ENCODE measurements around the gene SEC22C. TPM values are rescaled to one million over a fixed set of nuclear protein-coding genes. Genes with fewer than 3 reads are reported as not detected.
A peak's percentile ranks its signal among the peaks of the same experiment; 100 is the strongest.

Gene SEC22C
- total and polyA plus RNA-seq, 2 experiments from 2014 or later: 21.9 to 48.3 TPM

DNA sequence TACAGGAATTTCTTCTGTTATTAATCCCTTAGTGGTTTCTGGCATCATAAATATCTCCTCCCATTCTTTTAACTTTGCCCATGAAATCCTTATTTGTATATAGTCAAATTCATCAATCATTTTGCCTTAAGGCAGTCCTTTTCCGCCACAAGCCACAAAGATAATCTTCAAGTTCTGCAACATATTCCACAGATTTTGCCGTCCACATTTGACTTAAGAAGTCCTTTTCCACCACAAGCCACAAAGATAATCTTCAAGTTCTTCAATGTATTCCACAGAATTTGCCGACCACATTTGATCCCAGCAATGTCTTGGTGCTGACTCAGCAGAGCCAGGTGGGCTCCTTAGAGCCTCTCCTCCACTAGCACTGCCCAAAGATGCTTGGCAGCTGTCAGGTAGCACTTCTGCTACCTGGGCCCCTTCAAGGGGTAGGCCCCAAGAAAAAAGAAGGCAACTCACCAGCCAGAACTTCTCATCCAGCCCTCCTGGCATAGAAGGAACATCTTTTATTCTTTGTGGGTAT, 35.0 kb downstream of the SEC22C start (continued):
- TF ChIP-seq, protein P1, sequence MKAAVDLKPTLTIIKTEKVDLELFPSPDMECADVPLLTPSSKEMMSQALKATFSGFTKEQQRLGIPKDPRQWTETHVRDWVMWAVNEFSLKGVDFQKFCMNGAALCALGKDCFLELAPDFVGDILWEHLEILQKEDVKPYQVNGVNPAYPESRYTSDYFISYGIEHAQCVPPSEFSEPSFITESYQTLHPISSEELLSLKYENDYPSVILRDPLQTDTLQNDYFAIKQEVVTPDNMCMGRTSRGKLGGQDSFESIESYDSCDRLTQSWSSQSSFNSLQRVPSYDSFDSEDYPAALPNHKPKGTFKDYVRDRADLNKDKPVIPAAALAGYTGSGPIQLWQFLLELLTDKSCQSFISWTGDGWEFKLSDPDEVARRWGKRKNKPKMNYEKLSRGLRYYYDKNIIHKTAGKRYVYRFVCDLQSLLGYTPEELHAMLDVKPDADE (IDR thresholded peaks at IDR 0.05): no peak
- TF ChIP-seq, protein P2, sequence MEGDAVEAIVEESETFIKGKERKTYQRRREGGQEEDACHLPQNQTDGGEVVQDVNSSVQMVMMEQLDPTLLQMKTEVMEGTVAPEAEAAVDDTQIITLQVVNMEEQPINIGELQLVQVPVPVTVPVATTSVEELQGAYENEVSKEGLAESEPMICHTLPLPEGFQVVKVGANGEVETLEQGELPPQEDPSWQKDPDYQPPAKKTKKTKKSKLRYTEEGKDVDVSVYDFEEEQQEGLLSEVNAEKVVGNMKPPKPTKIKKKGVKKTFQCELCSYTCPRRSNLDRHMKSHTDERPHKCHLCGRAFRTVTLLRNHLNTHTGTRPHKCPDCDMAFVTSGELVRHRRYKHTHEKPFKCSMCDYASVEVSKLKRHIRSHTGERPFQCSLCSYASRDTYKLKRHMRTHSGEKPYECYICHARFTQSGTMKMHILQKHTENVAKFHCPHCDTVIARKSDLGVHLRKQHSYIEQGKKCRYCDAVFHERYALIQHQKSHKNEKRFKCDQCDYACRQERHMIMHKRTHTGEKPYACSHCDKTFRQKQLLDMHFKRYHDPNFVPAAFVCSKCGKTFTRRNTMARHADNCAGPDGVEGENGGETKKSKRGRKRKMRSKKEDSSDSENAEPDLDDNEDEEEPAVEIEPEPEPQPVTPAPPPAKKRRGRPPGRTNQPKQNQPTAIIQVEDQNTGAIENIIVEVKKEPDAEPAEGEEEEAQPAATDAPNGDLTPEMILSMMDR (conservative IDR thresholded peaks at IDR 0.05; ENCODE audit: low read depth in 2 of 2): no peak
- TF ChIP-seq EZH2phosphoT487 (IDR thresholded peaks at IDR 0.05; ENCODE audit: unreplicated experiment): no peak
- TF ChIP-seq CREB1 (CRISPR knock-in tag; IDR thresholded peaks at IDR 0.05; ENCODE audit: low read depth): no peak
- TF ChIP-seq ZNF331 (CRISPR knock-in tag; IDR thresholded peaks at IDR 0.05; ENCODE audit: low read depth): no peak
- TF ChIP-seq STAT1 (IDR thresholded peaks at IDR 0.05; ENCODE audit: unreplicated experiment): no peak

DNA sequence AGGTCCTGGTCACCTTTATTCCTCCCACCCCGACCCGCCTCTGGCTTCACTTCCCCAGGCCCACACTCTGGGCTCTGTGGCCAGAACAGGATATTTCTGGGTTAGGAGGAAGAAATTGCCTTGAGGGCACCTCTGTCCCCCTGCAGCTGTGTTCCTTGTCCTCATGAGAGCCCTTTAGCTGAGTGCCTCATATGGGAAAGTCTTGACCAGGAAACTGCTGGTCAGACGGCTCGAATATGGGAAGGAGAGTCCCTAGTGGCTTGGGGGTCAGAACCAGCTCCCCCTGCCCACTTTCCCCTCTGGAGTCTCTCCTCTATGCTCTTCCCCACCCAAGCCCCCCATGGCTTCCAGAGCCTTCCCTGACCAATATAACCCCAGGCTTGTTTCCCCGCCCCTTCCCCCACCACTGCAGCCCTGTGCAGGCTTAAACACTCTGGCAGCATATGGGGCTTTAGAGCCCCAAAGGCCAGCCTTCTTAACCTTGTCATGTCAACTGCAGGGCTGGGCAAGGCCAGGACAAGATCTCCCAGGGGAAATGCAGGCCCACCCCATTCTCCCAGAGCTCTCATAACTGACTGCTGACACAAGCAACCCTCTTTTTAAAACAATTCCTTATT, 36.4 kb downstream of the SEC22C start:
- no peaks in the 10 kb centered on the region for H3K36me3 ChIP-seq (ENCODE audit: insufficient read depth)
- Mint-ChIP-seq H3K27me3 (ENCODE audit: insufficient read depth, low read depth, poor library complexity) (peaks cover 8% of the 10 kb centered on the region), H3K4me3 (no peak overlapping the region), H3K4me1 (peaks cover 11% of the 10 kb centered on the region; the same call in 2 of the 3 replicates), H3K27ac (no peak overlapping the region), H3K9me3 (no peaks in the 10 kb centered on the region; the same call in 2 of the 3 replicates), H3K36me3 (ENCODE audit: low read depth) (no peaks in the 10 kb centered on the region; the same call in 1 of the 3 replicates)
- H3K27ac ChIP-seq (ENCODE audit: low read depth): no peak overlapping the region
- H4K20me1 ChIP-seq (replicated peaks; ENCODE audit: insufficient read depth): no peaks in the 10 kb centered on the region; the same call in 1 of the 2 replicates
- ATAC-seq: peak; percentile 10; the same call in 2 of the 3 replicates
- no peaks in the 10 kb centered on the region for H3K9me2 ChIP-seq (ENCODE audit: insufficient read depth)
- no peaks in the 10 kb centered on the region for H3K27me3 ChIP-seq (ENCODE audit: insufficient read depth)
- no peak overlapping the region for H2AFZ ChIP-seq
- no peak overlapping the region for H3K4me3 ChIP-seq
- H3K4me1 ChIP-seq (ENCODE audit: insufficient read depth): no peaks in the 10 kb centered on the region
- H3K79me2 ChIP-seq (replicated peaks; ENCODE audit: insufficient read depth): no peaks in the 10 kb centered on the region
- no peak overlapping the region for H3K4me2 ChIP-seq
- 0 out of 2 replicates have a peak, but pooled peaks cover 3% of the 10 kb centered on the region for H3F3A ChIP-seq (replicated peaks; ENCODE audit: low read depth)
- no peak for DNase-seq (ENCODE audit: low spot score)
- TF ChIP-seq ZNF331 (CRISPR knock-in tag; IDR thresholded peaks at IDR 0.05; ENCODE audit: low read depth): no peak

DNA sequence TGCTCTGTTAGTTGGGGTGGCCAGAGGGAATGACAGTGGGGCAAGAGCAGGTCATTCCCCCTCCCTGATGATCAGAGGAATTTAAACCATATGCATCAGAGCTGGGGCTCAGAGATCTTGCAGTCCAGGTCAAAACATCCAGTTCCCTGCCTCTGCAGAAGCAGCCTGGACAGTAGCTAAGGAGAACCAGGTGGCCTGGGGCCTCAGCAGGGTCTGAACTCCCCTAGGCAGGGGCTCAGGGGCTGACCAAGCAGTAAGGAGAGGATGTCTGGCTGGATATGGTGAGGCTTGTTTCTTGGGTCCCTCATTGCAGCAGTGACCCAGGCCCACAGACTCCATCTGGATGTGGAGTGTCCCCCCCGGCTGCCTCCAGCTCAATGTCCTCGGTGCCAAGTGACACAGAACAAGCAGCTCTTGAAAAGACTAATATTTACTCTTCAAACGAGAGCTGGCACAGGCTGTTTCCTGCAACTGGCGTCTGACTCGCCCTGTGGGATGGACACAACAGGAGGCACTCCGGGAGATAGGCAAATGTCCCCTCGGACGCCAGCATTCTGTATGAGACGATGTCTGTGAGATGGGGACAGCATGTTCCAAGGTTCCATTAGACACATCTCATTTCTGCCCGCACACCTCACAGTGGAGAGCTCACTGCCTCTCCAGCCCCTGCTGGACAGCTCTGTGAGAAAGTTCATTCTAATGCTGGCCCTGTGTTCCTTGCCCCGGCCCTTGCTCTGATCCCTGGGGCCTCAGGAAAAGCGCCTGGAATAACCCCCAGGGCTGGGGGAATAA, 37.1 kb downstream of the SEC22C start:
- peak; percentile 16; the same call in 2 of the 3 replicates for ATAC-seq
- H3K36me3 Mint-ChIP-seq (ENCODE audit: low read depth): no peaks in the 10 kb centered on the region; the same call in 1 of the 3 replicates
- TF ChIP-seq JUNB (IDR thresholded peaks at IDR 0.05; ENCODE audit: unreplicated experiment) (no peak), EZH2phosphoT487 (IDR thresholded peaks at IDR 0.05; ENCODE audit: unreplicated experiment) (no peak)
- TF ChIP-seq, protein P3, sequence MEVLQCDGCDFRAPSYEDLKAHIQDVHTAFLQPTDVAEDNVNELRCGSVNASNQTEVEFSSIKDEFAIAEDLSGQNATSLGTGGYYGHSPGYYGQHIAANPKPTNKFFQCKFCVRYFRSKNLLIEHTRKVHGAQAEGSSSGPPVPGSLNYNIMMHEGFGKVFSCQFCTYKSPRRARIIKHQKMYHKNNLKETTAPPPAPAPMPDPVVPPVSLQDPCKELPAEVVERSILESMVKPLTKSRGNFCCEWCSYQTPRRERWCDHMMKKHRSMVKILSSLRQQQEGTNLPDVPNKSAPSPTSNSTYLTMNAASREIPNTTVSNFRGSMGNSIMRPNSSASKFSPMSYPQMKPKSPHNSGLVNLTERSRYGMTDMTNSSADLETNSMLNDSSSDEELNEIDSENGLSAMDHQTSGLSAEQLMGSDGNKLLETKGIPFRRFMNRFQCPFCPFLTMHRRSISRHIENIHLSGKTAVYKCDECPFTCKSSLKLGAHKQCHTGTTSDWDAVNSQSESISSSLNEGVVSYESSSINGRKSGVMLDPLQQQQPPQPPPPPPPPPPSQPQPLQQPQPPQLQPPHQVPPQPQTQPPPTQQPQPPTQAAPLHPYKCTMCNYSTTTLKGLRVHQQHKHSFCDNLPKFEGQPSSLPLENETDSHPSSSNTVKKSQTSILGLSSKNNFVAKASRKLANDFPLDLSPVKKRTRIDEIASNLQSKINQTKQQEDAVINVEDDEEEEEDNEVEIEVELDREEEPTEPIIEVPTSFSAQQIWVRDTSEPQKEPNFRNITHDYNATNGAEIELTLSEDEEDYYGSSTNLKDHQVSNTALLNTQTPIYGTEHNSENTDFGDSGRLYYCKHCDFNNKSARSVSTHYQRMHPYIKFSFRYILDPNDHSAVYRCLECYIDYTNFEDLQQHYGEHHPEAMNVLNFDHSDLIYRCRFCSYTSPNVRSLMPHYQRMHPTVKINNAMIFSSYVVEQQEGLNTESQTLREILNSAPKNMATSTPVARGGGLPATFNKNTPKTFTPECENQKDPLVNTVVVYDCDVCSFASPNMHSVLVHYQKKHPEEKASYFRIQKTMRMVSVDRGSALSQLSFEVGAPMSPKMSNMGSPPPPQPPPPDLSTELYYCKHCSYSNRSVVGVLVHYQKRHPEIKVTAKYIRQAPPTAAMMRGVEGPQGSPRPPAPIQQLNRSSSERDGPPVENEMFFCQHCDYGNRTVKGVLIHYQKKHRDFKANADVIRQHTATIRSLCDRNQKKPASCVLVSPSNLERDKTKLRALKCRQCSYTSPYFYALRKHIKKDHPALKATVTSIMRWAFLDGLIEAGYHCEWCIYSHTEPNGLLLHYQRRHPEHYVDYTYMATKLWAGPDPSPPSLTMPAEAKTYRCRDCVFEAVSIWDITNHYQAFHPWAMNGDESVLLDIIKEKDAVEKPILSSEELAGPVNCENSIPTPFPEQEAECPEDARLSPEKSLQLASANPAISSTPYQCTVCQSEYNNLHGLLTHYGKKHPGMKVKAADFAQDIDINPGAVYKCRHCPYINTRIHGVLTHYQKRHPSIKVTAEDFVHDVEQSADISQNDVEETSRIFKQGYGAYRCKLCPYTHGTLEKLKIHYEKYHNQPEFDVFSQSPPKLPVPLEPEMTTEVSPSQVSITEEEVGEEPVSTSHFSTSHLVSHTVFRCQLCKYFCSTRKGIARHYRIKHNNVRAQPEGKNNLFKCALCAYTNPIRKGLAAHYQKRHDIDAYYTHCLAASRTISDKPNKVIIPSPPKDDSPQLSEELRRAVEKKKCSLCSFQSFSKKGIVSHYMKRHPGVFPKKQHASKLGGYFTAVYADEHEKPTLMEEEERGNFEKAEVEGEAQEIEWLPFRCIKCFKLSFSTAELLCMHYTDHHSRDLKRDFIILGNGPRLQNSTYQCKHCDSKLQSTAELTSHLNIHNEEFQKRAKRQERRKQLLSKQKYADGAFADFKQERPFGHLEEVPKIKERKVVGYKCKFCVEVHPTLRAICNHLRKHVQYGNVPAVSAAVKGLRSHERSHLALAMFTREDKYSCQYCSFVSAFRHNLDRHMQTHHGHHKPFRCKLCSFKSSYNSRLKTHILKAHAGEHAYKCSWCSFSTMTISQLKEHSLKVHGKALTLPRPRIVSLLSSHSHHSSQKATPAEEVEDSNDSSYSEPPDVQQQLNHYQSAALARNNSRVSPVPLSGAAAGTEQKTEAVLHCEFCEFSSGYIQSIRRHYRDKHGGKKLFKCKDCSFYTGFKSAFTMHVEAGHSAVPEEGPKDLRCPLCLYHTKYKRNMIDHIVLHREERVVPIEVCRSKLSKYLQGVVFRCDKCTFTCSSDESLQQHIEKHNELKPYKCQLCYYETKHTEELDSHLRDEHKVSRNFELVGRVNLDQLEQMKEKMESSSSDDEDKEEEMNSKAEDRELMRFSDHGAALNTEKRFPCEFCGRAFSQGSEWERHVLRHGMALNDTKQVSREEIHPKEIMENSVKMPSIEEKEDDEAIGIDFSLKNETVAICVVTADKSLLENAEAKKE (CRISPR knock-in tag; IDR thresholded peaks at IDR 0.05): no peak

More for the DNA sequence above, 37.1 kb downstream of the SEC22C start:
- Mint-ChIP-seq H3K4me1 (peaks cover 9% of the 10 kb centered on the region), H3K27ac (no peak overlapping the region), H3K27me3 (ENCODE audit: insufficient read depth, low read depth, poor library complexity) (peaks cover 8% of the 10 kb centered on the region), H3K9me3 (no peaks in the 10 kb centered on the region; the same call in 2 of the 3 replicates), H3K4me3 (no peak overlapping the region)
- H3K4me3 ChIP-seq: no peak overlapping the region
- H3K36me3 ChIP-seq (ENCODE audit: insufficient read depth): no peaks in the 10 kb centered on the region
- no peak overlapping the region for H3K4me2 ChIP-seq
- no peak overlapping the region for H2AFZ ChIP-seq
- DNase-seq (ENCODE audit: low spot score): no peak
- H3K27me3 ChIP-seq (ENCODE audit: insufficient read depth): no peaks in the 10 kb centered on the region
- no peaks in the 10 kb centered on the region for H3K9me2 ChIP-seq (ENCODE audit: insufficient read depth)
- no peaks in the 10 kb centered on the region for H3K79me2 ChIP-seq (replicated peaks; ENCODE audit: insufficient read depth)
- H3K27ac ChIP-seq (ENCODE audit: low read depth): no peak overlapping the region
- no peaks in the 10 kb centered on the region for H3K4me1 ChIP-seq (ENCODE audit: insufficient read depth)
- 0 out of 2 replicates have a peak, but pooled peaks cover 3% of the 10 kb centered on the region for H3F3A ChIP-seq (replicated peaks; ENCODE audit: low read depth)
- H4K20me1 ChIP-seq (replicated peaks; ENCODE audit: insufficient read depth): no peaks in the 10 kb centered on the region; the same call in 1 of the 2 replicates

Data from GM23338 (cell line).